CD4-positive, alpha-beta T cell (primary cell): Measurements from ENCODE around the gene RPS27L. TPM values are rescaled to one million over a fixed set of nuclear protein-coding genes. Genes with fewer than 3 reads are reported as not detected.

Experiments
- ATAC-seq: fragments of 200-7000 bp; cut with Tn5 transposase; one replicate; pipeline ENCODE4 v1.10.0; 2022; ENCODE audit warnings: mild to moderate bottlenecking; ENCODE audit not compliant: poor library complexity
- CTCF ChIA-PET: fragments of 350-600 bp; sonication (Branson Sonifier 250); formaldehyde crosslinking; loops from one replicate; lab custom pipeline; 2021; ENCODE audit warnings: antibody characterized with exemption, inconsistent platforms; lab: Charles Lee
- POLR2A ChIA-PET: fragments of 350-600 bp; sonication (Branson Sonifier 250); formaldehyde crosslinking; loops from one replicate; lab custom pipeline; 2021; ENCODE audit warnings: antibody characterized with exemption, inconsistent platforms; lab: Charles Lee
- DNase-seq, 14 experiments: peaks; one replicate each; pipeline ENCODE4 v3.0.0-alpha.2; 2013 to 2020; ENCODE audit warnings: mixed read lengths in 2 of 14
- H3K27ac ChIP-seq, 2 donors: one replicate each; pipeline versions ENCODE4 v1.5.1 to v1.7.0; 2013; ENCODE audit warnings: low read length in 2 of 2, low read depth in 1 of 2, mild to moderate bottlenecking in 1 of 2
- H3K27me3 ChIP-seq, 2 experiments: 1 replicate in 1 of 2; 2 replicates in 1 of 2; pipeline versions ENCODE4 v1.6.1 to v1.7.0; 2013; ENCODE audit warnings: low read length in 2 of 2, control low read depth in 1 of 2, mild to moderate bottlenecking in 1 of 2, moderate library complexity in 1 of 2; ENCODE audit not compliant: insufficient read depth in 2 of 2, control insufficient read depth in 1 of 2
- H3K36me3 ChIP-seq: one replicate; pipeline ENCODE4 v1.6.1; 2013; ENCODE audit warnings: low read length, control low read depth; ENCODE audit not compliant: insufficient read depth
- H3K4me1 ChIP-seq: one replicate; pipeline ENCODE4 v1.6.1; 2013; ENCODE audit warnings: low read length, control low read depth; ENCODE audit not compliant: insufficient read depth
- H3K4me3 ChIP-seq: one replicate; pipeline ENCODE4 v1.5.1; 2013; ENCODE audit warnings: mild to moderate bottlenecking, low read length, moderate library complexity
- H3K9me3 ChIP-seq, 2 experiments: 1 replicate in 1 of 2; 2 replicates in 1 of 2; pipeline versions ENCODE4 v1.6.1 to v1.7.0; 2013; ENCODE audit warnings: low read length in 2 of 2, mild to moderate bottlenecking in 2 of 2, control low read depth in 1 of 2, moderate library complexity in 1 of 2; ENCODE audit not compliant: control insufficient read depth in 1 of 2, insufficient read depth in 1 of 2
- H3K27ac Mint-ChIP-seq: one replicate; pipeline ENCODE4 v1.8.0; 2020; ENCODE audit warnings: mixed read lengths
- H3K27me3 Mint-ChIP-seq: one replicate; pipeline ENCODE4 v1.8.0; 2021; ENCODE audit warnings: mixed read lengths
- H3K36me3 Mint-ChIP-seq: one replicate; pipeline ENCODE4 v1.8.0; 2021; ENCODE audit warnings: low read depth, mixed read lengths
- H3K4me1 Mint-ChIP-seq: one replicate; pipeline ENCODE4 v1.8.0; 2021; ENCODE audit warnings: low read depth, mixed read lengths
- H3K4me3 Mint-ChIP-seq: one replicate; pipeline ENCODE4 v1.8.0; 2020; ENCODE audit warnings: mild to moderate bottlenecking, mixed read lengths
- H3K9me3 Mint-ChIP-seq: one replicate; pipeline ENCODE4 v1.8.0; 2020; ENCODE audit warnings: mixed read lengths
- intact Hi-C, 2 experiments: fragments of 100-400 bp; cut with DNase I in 1 of 2; cut with micrococcal nuclease in 1 of 2; formaldehyde crosslinking; loops; one replicate each; pipeline versions ENCODE4 v1.15.1 to v1.9.0; 2023 to 2025; cut with DNase I, micrococcal nuclease
- total RNA-seq, 174 experiments: library from RNA in 2 of 174; stranded (reverse) in 2 of 174; gene quantifications; one replicate each; pipeline ENCODE4 v1.2.3 and lab custom pipeline; 2021 to 2026
- TF ChIP-seq, protein P1 (sequence below): fragments of 200-600 bp; IDR thresholded peaks from one replicate; pipeline ENCODE4 v1.8.0; 2022; ENCODE audit warnings: antibody characterized with exemption, mild to moderate bottlenecking

RPS27L gene
- total RNA-seq, 2 experiments from 2014 or later = 40.0 to 43.1 TPM

DNA sequence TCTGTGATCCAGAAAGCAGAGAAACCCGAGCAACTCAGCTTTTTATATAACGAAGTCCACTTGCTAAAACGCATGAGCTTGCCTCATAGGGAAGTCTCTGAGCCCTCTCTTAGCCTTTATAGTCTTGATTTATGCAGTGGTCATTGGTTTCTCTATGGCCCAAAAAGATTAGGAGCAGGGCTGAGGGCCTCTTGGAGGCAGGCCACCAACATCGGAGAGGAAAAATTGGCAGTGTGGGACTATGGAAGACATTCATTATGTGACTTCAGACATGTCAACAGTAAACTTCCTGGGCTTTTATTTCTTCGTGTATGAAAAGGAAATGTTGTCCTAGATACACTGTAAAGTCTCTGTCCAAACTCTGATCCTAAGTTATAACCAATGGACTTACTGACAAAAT is 45.6 kb upstream of the RPS27L start:
- Mint-ChIP-seq H3K4me3 (peak overlapping the region; percentile 44), H3K27ac (peak overlapping the region; percentile 54), H3K36me3 (peaks cover 43% of the 10 kb centered on the region), H3K27me3 (no peaks in the 10 kb centered on the region), H3K4me1 (peaks cover 92% of the 10 kb centered on the region), H3K9me3 (no peaks in the 10 kb centered on the region)
- Histone ChIP-seq H3K4me3 (no peak overlapping the region), H3K27ac (no peak overlapping the region), H3K36me3 (peaks cover 6% of the 10 kb centered on the region), H3K9me3 (no peaks in the 10 kb centered on the region), H3K4me1 (peaks cover 63% of the 10 kb centered on the region), H3K27me3 (no peaks in the 10 kb centered on the region)
- TF ChIP-seq, protein P1, sequence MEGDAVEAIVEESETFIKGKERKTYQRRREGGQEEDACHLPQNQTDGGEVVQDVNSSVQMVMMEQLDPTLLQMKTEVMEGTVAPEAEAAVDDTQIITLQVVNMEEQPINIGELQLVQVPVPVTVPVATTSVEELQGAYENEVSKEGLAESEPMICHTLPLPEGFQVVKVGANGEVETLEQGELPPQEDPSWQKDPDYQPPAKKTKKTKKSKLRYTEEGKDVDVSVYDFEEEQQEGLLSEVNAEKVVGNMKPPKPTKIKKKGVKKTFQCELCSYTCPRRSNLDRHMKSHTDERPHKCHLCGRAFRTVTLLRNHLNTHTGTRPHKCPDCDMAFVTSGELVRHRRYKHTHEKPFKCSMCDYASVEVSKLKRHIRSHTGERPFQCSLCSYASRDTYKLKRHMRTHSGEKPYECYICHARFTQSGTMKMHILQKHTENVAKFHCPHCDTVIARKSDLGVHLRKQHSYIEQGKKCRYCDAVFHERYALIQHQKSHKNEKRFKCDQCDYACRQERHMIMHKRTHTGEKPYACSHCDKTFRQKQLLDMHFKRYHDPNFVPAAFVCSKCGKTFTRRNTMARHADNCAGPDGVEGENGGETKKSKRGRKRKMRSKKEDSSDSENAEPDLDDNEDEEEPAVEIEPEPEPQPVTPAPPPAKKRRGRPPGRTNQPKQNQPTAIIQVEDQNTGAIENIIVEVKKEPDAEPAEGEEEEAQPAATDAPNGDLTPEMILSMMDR = no peak
- ChIA-PET CTCF (interaction anchor here (0.6 to 2.0 kb wide), 2 partner anchors 8 to 67 kb away, joined by 3 to 8 read pairs; no protein-coding TSS in a partner anchor), POLR2A (interaction anchor here (0.7 to 5.8 kb wide), 7 partner anchors 8 to 57 kb away, joined by 3 to 51 read pairs (median 4); no protein-coding TSS in a partner anchor)
- intact Hi-C loops = loop anchor here in 1 of 2 experiments (1.0 kb wide), 2 partner anchors 9 to 11 kb away; no protein-coding TSS in a partner anchor
- no peak for ATAC-seq
- DNase-seq = no peak

DNA sequence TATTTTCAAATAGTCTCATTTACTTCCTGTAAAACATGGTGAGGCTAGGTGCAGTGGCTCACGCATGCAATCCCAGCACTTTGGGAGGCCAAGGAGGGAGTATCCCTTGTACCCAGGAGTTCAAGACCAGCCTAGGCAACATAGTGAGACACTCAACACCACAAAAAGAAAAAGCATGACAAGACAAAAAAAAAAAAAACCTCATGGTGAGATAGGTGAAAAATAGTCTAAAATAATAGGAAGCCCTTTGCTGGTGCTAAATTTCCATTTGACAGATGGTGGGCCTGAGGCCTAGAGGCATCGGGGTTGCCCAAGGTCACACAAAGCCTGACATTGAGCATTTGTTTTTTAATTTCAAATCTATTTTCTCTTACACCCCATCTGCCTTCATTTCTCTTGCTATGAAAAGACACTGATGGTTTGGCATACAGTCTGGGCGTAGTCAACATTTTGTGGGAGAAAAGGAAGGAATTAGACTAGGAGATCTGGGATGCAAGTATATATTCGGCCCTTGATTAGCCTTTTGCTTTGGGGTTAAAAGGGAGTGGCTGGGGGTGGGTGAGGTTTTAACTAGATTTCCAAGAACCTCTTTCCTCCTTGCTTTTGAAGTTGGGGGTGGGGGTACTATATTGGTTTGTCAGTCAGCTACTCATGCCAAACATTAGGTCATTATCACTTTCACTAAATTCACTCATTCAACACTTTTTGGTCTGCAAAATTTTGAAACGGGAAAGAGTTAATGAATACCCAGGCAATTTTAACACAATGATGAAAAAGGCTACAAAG is 43.4 kb upstream of the RPS27L start:
- ChIA-PET CTCF (no interaction called here), POLR2A (interaction anchor here (5.8 kb wide), 1 partner anchor 7 kb away, joined by 51 read pairs; no protein-coding TSS in a partner anchor)
- ATAC-seq = no peak
- Histone ChIP-seq H3K4me3 (no peak overlapping the region), H3K36me3 (peaks cover 4% of the 10 kb centered on the region), H3K27me3 (no peaks in the 10 kb centered on the region), H3K4me1 (peaks cover 77% of the 10 kb centered on the region), H3K9me3 (no peaks in the 10 kb centered on the region), H3K27ac (no peak overlapping the region)
- peak overlapping the region; percentile 66 for H3K4me3 Mint-ChIP-seq
- H3K4me1 Mint-ChIP-seq = peaks cover 92% of the 10 kb centered on the region
- no peaks in the 10 kb centered on the region for H3K27me3 Mint-ChIP-seq
- peaks cover 42% of the 10 kb centered on the region for H3K36me3 Mint-ChIP-seq
- peak overlapping the region; percentile 95 for H3K27ac Mint-ChIP-seq
- H3K9me3 Mint-ChIP-seq = no peaks in the 10 kb centered on the region
- TF ChIP-seq, protein P1 = no peak
- DNase-seq = no peak
- intact Hi-C loops = no loop called here

DNA sequence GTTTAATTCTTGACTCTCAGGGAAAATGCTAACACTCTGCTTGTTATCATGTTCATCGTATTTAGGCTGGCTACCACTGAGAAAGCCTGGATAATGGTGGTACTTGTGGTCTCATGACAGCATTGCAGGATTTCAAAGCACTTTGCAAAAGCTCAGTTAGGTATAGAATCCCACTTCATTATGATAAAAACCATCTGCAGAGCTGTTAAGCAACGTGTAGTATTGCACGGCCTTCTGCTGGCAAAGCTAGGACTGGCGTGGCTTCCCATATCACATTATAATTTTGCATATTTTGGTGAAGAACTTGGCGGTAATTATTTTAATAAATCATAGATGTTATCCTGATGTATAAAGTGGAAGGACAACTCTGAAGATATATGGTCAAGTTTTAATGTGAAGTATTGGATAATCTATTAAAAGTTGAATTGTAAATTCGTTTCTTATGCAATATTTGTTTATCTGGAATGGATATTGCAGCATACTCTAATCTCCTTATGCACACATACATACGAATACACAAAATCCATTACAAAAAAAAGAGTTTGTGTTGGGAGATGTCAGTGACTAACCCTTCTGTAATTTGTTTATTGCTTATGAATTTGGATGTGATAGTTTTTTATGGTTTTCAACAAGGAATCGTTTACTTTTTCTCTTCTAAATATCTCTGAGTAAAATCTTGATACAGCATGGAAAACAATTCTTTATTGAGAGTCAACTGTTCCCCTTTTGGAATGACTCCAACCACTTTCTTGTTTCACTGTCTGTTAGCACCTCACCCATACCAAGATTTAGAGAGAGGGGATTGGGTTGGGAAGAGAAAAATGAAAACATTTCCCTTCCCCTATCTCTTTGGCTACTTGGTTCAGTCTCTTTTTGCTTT is 41.3 kb upstream of the RPS27L start:
- intact Hi-C loops = loop anchor here (10.0 kb wide), 2 partner anchors 306 to 406 kb away; partner anchors contain the start of gene USP3 (in 1 of the 2)
- H3K4me3 ChIP-seq = no peak overlapping the region
- ChIA-PET CTCF (interaction anchor here (0.7 kb wide), 1 partner anchor 30 kb away, joined by 3 read pairs; no protein-coding TSS in a partner anchor), POLR2A (interaction anchor here (0.7 to 8.1 kb wide), 3 partner anchors 12 to 31 kb away, joined by 4 to 176 read pairs (median 4); no protein-coding TSS in a partner anchor)
- Mint-ChIP-seq H3K36me3 (peaks cover 37% of the 10 kb centered on the region), H3K27me3 (no peaks in the 10 kb centered on the region), H3K9me3 (no peaks in the 10 kb centered on the region), H3K27ac (peak overlapping the region; percentile 95), H3K4me1 (peaks cover 94% of the 10 kb centered on the region), H3K4me3 (peak overlapping the region; percentile 39)
- TF ChIP-seq, protein P1 = no peak
- no peaks in the 10 kb centered on the region for H3K27me3 ChIP-seq
- H3K27ac ChIP-seq = no peak overlapping the region
- H3K9me3 ChIP-seq = no peaks in the 10 kb centered on the region
- H3K4me1 ChIP-seq = peaks cover 77% of the 10 kb centered on the region
- no peak for ATAC-seq
- no peak for DNase-seq
- H3K36me3 ChIP-seq = peaks cover 4% of the 10 kb centered on the region
